Right ventricle myocardium superior (tissue), 1 donor: ENCODE measurements around the gene TTC7B. TPM values are rescaled to one million over a fixed set of nuclear protein-coding genes. Genes with fewer than 3 reads are reported as not detected.
A peak's percentile ranks its signal among the peaks of the same experiment; 100 is the strongest.

Experiments
- ATAC-seq: fragments of 200-7000 bp; cut with Tn5 transposase; one replicate; pipeline ENCODE4 v1.9.1; 2020; ENCODE audit warnings: mild to moderate bottlenecking; ENCODE audit not compliant: poor library complexity
- DNase-seq: peaks from one replicate; pipeline ENCODE4 v3.0.0-alpha.2; 2020
- intact Hi-C: fragments of 100-400 bp; cut with DNase I; formaldehyde crosslinking; loops from one replicate; pipeline ENCODE4 v1.11.2; 2022
- total RNA-seq: library from RNA; stranded (reverse); fragmentation: NEBNext Ultra II Directional; extraction: Animal tissue kit (Norgen Biotek cat#: 25700); gene quantifications from one replicate; pipeline ENCODE4 v1.2.1, GENCODE V29; 2021
- donor health status: DM: no; HTN: yes; CAD: no; lungs with severe emphysema.

TTC7B gene
- total RNA-seq, 1 donor from 2014 or later, result 60.3 TPM

- DNase-seq, result no peak
- ATAC-seq, result no peak
These were observed 195.6 kb downstream of the TTC7B start for GRCh38 chr14:90620568-90621077.

GRCh38 chr14:90619911-90620310 lies 196.3 kb downstream of the TTC7B start:
- intact Hi-C loops, result no loop called here
- ATAC-seq (no peak), DNase-seq (no peak)

More at GRCh38 chr14:90620568-90621077, 195.6 kb downstream of the TTC7B start:
- intact Hi-C loops, result no loop called here

- no peak for ATAC-seq
- intact Hi-C loops, result no loop called here
- no peak for DNase-seq
These were observed 198.3 kb downstream of the TTC7B start for GRCh38 chr14:90617961-90618360.

GRCh38 chr14:90616881-90617280 lies 199.3 kb downstream of the TTC7B start:
- ATAC-seq, result no peak
- intact Hi-C loops, result no loop called here
- no peak for DNase-seq

GRCh38 chr14:90616313-90616712 lies 199.9 kb downstream of the TTC7B start:
- intact Hi-C loops, result no loop called here
- ATAC-seq, result no peak
- no peak for DNase-seq

GRCh38 chr14:90615517-90616060 lies 200.6 kb downstream of the TTC7B start:
- intact Hi-C loops, result no loop called here
- ATAC-seq, result peak; percentile 17
- DNase-seq, result no peak

- intact Hi-C loops, result no loop called here
- DNase-seq (no peak), ATAC-seq (no peak)
These were observed 201.3 kb downstream of the TTC7B start for GRCh38 chr14:90614696-90615516.

- DNase-seq (no peak), ATAC-seq (no peak)
- intact Hi-C loops, result no loop called here
These were observed 202.2 kb downstream of the TTC7B start for GRCh38 chr14:90613997-90614396.

- DNase-seq, result no peak
- ATAC-seq, result no peak
- intact Hi-C loops, result no loop called here
These were observed 202.8 kb downstream of the TTC7B start for GRCh38 chr14:90613453-90613852.

GRCh38 chr14:90612801-90613200 lies 203.4 kb downstream of the TTC7B start:
- intact Hi-C loops, result no loop called here
- ATAC-seq (no peak), DNase-seq (no peak)

GRCh38 chr14:90611936-90612335 lies 204.3 kb downstream of the TTC7B start:
- no peak for ATAC-seq
- intact Hi-C loops, result no loop called here

GRCh38 chr14:90611501-90611900 lies 204.7 kb downstream of the TTC7B start:
- intact Hi-C loops, result no loop called here
- no peak for ATAC-seq

More at GRCh38 chr14:90611936-90612335, 204.3 kb downstream of the TTC7B start:
- DNase-seq, result no peak

GRCh38 chr14:90610346-90611040 lies 205.7 kb downstream of the TTC7B start:
- DNase-seq (no peak), ATAC-seq (no peak)
- intact Hi-C loops, result no loop called here

More at GRCh38 chr14:90611501-90611900, 204.7 kb downstream of the TTC7B start:
- no peak for DNase-seq

GRCh38 chr14:90609376-90609775 lies 206.9 kb downstream of the TTC7B start:
- ATAC-seq (peak; percentile 41), DNase-seq (no peak)
- intact Hi-C loops, result no loop called here

GRCh38 chr14:90608929-90609341 lies 207.3 kb downstream of the TTC7B start:
- ATAC-seq (no peak), DNase-seq (no peak)
- intact Hi-C loops, result no loop called here

- DNase-seq, result no peak
- ATAC-seq, result no peak
- intact Hi-C loops, result no loop called here
These were observed 207.9 kb downstream of the TTC7B start for GRCh38 chr14:90608281-90608680.

- intact Hi-C loops, result no loop called here
- ATAC-seq, result peak; percentile 75
- no peak for DNase-seq
These were observed 209.1 kb downstream of the TTC7B start for GRCh38 chr14:90607141-90607540.

GRCh38 chr14:90606434-90606833 lies 209.8 kb downstream of the TTC7B start:
- intact Hi-C loops, result no loop called here
- ATAC-seq, result no peak

GRCh38 chr14:90605430-90605829 lies 210.8 kb downstream of the TTC7B start:
- DNase-seq (no peak), ATAC-seq (no peak)
- intact Hi-C loops, result no loop called here

More at GRCh38 chr14:90606434-90606833, 209.8 kb downstream of the TTC7B start:
- no peak for DNase-seq
